ENCODE data around the gene NFU1. TPM values are rescaled to one million over a fixed set of nuclear protein-coding genes. Genes with fewer than 3 reads are reported as not detected.
"Not testable (repeated sequence)": the region's sequence is repeated elsewhere in the genome, so short reads cannot be mapped to it uniquely, and the experiment has no call there.

Gene NFU1
- total RNA-seq, 1 experiment from 2014 or later: 35.1 TPM

DNA sequence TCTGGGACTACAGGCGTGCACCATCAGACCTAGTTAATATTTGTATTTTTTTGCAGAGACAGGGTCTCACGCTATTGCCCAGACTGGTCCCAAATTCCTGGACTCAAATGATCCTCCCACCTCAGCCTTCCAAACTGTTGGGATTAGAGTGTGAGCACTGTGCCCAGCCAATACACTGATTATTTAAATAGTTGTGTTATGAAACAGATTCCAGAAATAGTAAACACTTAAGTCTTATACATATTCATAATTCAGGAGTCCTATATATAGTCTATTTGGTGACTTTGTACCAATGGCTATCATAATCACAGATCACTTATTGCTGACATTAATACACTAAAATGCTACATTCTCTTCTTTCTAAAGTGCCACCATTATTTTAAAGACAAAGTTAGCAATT is 12.8 kb downstream of the NFU1 start:
- no peaks in the 10 kb centered on the region for H3K36me3 ChIP-seq (ENCODE audit: low read depth)
- TF ChIP-seq EZH2 (IDR thresholded peaks at IDR 0.05; ENCODE audit: low read depth): no peak
- TF ChIP-seq, protein P1, sequence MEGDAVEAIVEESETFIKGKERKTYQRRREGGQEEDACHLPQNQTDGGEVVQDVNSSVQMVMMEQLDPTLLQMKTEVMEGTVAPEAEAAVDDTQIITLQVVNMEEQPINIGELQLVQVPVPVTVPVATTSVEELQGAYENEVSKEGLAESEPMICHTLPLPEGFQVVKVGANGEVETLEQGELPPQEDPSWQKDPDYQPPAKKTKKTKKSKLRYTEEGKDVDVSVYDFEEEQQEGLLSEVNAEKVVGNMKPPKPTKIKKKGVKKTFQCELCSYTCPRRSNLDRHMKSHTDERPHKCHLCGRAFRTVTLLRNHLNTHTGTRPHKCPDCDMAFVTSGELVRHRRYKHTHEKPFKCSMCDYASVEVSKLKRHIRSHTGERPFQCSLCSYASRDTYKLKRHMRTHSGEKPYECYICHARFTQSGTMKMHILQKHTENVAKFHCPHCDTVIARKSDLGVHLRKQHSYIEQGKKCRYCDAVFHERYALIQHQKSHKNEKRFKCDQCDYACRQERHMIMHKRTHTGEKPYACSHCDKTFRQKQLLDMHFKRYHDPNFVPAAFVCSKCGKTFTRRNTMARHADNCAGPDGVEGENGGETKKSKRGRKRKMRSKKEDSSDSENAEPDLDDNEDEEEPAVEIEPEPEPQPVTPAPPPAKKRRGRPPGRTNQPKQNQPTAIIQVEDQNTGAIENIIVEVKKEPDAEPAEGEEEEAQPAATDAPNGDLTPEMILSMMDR (conservative IDR thresholded peaks at IDR 0.05): no peak

DNA sequence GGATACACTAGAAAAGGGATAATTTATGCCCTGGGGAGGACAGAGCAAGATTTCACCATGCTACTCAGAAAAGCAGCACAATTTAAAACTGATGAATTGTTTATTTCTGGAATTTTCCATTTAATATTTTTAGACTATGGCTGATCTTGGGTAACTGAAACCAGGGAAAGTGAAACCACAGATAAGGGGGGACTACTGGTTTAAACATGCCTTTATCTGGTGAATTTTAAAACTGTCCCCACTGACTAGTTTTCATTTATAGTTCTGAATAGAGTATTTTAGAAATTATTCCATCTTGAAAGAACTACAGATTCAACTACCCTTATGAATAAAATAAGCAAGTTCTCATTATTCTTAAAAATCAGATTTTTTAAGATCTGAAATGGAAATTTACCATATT is 15.0 kb downstream of the NFU1 start:
- intact Hi-C loops (cut with micrococcal nuclease; ENCODE audit: unreplicated experiment): no loop called here
- TF ChIP-seq, protein P1 (conservative IDR thresholded peaks at IDR 0.05): no peak
- TF ChIP-seq EZH2 (IDR thresholded peaks at IDR 0.05; ENCODE audit: low read depth): no peak
- CTCF ChIA-PET: no interaction called here

More for the DNA sequence above, 12.8 kb downstream of the NFU1 start:
- no peak for DNase-seq
- H3K4me3 ChIP-seq: no peak overlapping the region
- ChIA-PET POLR2A (ENCODE audit: unreplicated experiment) (no interaction called here), CTCF (no interaction called here)
- H4K20me1 ChIP-seq (ENCODE audit: insufficient read depth): no peaks in the 10 kb centered on the region
- H2AFZ ChIP-seq: no peak overlapping the region
- H3K9me3 ChIP-seq (ENCODE audit: insufficient read depth, low read depth): no peaks in the 10 kb centered on the region
- BruUV-seq (replicated peaks): no TSS peak
- no peaks in the 10 kb centered on the region for H3K9me2 ChIP-seq (ENCODE audit: insufficient read depth)
- no peak overlapping the region for H3K27ac ChIP-seq
- intact Hi-C loops (cut with micrococcal nuclease; ENCODE audit: unreplicated experiment): no loop called here
- H3F3A ChIP-seq (ENCODE audit: insufficient read depth, low read depth): no peaks in the 10 kb centered on the region
- H3K4me2 ChIP-seq: no peak overlapping the region
- no peaks in the 10 kb centered on the region for H3K79me2 ChIP-seq (ENCODE audit: low read depth)
- H3K27me3 ChIP-seq (ENCODE audit: insufficient read depth, low read depth): no peaks in the 10 kb centered on the region
- no peaks in the 10 kb centered on the region for H3K4me1 ChIP-seq (replicated peaks; ENCODE audit: insufficient read depth)

DNA sequence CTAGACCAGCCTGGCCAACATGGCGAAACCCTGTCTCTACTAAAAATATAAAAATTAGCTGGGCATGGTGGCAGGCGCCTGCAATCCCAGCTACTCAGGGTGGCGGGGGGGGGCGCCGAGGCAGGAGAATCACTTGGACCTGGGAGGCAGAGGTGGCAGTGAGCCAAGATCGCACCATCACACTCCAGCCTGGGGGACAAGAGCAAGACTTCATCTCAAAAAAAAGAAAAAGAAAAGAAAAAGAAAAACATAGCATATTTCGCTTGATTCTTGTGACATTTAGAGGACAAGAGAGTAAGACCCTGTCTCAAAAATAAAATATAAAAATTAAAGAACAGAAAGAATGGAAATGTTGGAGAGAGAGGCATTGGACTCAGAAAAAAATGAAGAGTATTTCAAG is 18.1 kb downstream of the NFU1 start:
- CTCF ChIA-PET; H3K36me3 ChIP-seq (ENCODE audit: low read depth): not testable (repeated sequence)

More for the DNA sequence above, 15.0 kb downstream of the NFU1 start:
- H3K36me3 ChIP-seq (ENCODE audit: low read depth): no peaks in the 10 kb centered on the region
- H4K20me1 ChIP-seq (ENCODE audit: insufficient read depth): no peaks in the 10 kb centered on the region
- H3K9me2 ChIP-seq (ENCODE audit: insufficient read depth): no peaks in the 10 kb centered on the region
- BruUV-seq (replicated peaks): no TSS peak
- H3K4me1 ChIP-seq (replicated peaks; ENCODE audit: insufficient read depth): no peaks in the 10 kb centered on the region
- no peaks in the 10 kb centered on the region for H3K9me3 ChIP-seq (ENCODE audit: insufficient read depth, low read depth)
- no peak overlapping the region for H3K27ac ChIP-seq
- H3K4me2 ChIP-seq: no peak overlapping the region
- no peaks in the 10 kb centered on the region for H3K79me2 ChIP-seq (ENCODE audit: low read depth)
- no peaks in the 10 kb centered on the region for H3F3A ChIP-seq (ENCODE audit: insufficient read depth, low read depth)
- POLR2A ChIA-PET (ENCODE audit: unreplicated experiment): no interaction called here
- no peak overlapping the region for H3K4me3 ChIP-seq
- no peak for DNase-seq
- H2AFZ ChIP-seq: no peak overlapping the region
- H3K27me3 ChIP-seq (ENCODE audit: insufficient read depth, low read depth): no peaks in the 10 kb centered on the region

DNA sequence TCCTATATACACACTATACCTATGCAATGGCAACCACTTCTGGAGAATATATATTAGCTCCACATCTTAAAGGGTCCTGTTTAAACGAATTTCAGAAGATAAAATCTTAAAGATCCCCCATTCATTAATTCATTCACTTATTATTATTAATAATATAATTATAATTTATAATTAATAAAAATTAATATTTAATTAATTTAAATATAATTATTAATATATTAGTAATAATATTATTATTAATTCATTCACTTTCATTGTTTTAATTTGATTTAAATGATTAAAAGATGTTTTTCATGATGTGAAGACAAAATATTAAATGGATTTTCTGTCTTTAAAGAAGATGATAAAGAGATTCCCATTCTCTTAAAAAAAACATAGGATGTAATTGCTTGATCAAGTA is 21.1 kb downstream of the NFU1 start:
- H3K9me3 ChIP-seq (ENCODE audit: insufficient read depth, low read depth): no peaks in the 10 kb centered on the region
- no peaks in the 10 kb centered on the region for H3K9me2 ChIP-seq (ENCODE audit: insufficient read depth)
- H3F3A ChIP-seq (ENCODE audit: insufficient read depth, low read depth): no peaks in the 10 kb centered on the region
- H2AFZ ChIP-seq: no peak overlapping the region
- CTCF ChIA-PET: no interaction called here
- TF ChIP-seq, protein P1 (conservative IDR thresholded peaks at IDR 0.05): no peak
- POLR2A ChIA-PET (ENCODE audit: unreplicated experiment): no interaction called here
- peaks cover 5% of the 10 kb centered on the region; the same call in 1 of the 2 replicates for H3K36me3 ChIP-seq (ENCODE audit: low read depth)
- no peaks in the 10 kb centered on the region for H3K4me1 ChIP-seq (replicated peaks; ENCODE audit: insufficient read depth)
- H3K27ac ChIP-seq: no peak overlapping the region
- no peaks in the 10 kb centered on the region for H3K79me2 ChIP-seq (ENCODE audit: low read depth)
- no peaks in the 10 kb centered on the region for H4K20me1 ChIP-seq (ENCODE audit: insufficient read depth)
- intact Hi-C loops (cut with micrococcal nuclease; ENCODE audit: unreplicated experiment): no loop called here
- BruUV-seq (replicated peaks): no TSS peak
- no peak overlapping the region for H3K4me2 ChIP-seq
- no peak for DNase-seq
- H3K4me3 ChIP-seq: no peak overlapping the region
- H3K27me3 ChIP-seq (ENCODE audit: insufficient read depth, low read depth): no peaks in the 10 kb centered on the region

More for the DNA sequence above, 18.1 kb downstream of the NFU1 start:
- H3K27ac ChIP-seq; H3F3A ChIP-seq (ENCODE audit: insufficient read depth, low read depth); H2AFZ ChIP-seq; intact Hi-C loops (cut with micrococcal nuclease; ENCODE audit: unreplicated experiment); H3K4me3 ChIP-seq; H3K27me3 ChIP-seq (ENCODE audit: insufficient read depth, low read depth); DNase-seq; POLR2A ChIA-PET (ENCODE audit: unreplicated experiment); H4K20me1 ChIP-seq (ENCODE audit: insufficient read depth); H3K4me1 ChIP-seq (replicated peaks; ENCODE audit: insufficient read depth); H3K9me3 ChIP-seq (ENCODE audit: insufficient read depth, low read depth); H3K9me2 ChIP-seq (ENCODE audit: insufficient read depth); H3K4me2 ChIP-seq; H3K79me2 ChIP-seq (ENCODE audit: low read depth); BruUV-seq (replicated peaks): not testable (repeated sequence)

Data from PC-9 (cell line).